Adipocyte (in vitro differentiated cells): ENCODE results near the gene SMAD2.

Experiments used
- DNase-seq: peaks from one replicate; pipeline ENCODE4 v3.0.0-alpha.2; 2015; ENCODE audit warnings: low read depth
- H3K27me3 ChIP-seq: replicated peaks from 2 replicates; pipeline ENCODE4 v1.7.0; 2013; ENCODE audit warnings: mild to moderate bottlenecking, low read length, moderate library complexity; ENCODE audit not compliant: control insufficient read depth, insufficient read depth
- H3K36me3 ChIP-seq: 2 replicates; pipeline ENCODE4 v1.7.0; 2013; ENCODE audit warnings: low read length, mild to moderate bottlenecking, moderate library complexity; ENCODE audit not compliant: control insufficient read depth, insufficient read depth, severe bottlenecking
- H3K4me1 ChIP-seq: 2 replicates; pipeline ENCODE4 v1.7.0; 2013; ENCODE audit warnings: mild to moderate bottlenecking, low read length, moderate library complexity; ENCODE audit not compliant: control insufficient read depth, insufficient read depth
- H3K4me3 ChIP-seq: 2 replicates; pipeline ENCODE4 v1.7.0; 2013; ENCODE audit warnings: mild to moderate bottlenecking, low read length, moderate library complexity
- H3K9ac ChIP-seq: 2 replicates; pipeline ENCODE4 v1.7.0; 2013; ENCODE audit warnings: mild to moderate bottlenecking, low read length, moderate library complexity
- H3K9me3 ChIP-seq: 2 replicates; pipeline ENCODE4 v1.7.0; 2013; ENCODE audit warnings: mild to moderate bottlenecking, low read length, moderate library complexity; ENCODE audit not compliant: control insufficient read depth

The SMAD2 gene

GRCh38 chr18:47911877-47912276 is 18.6 kb downstream of the SMAD2 start:
- no peaks in the 10 kb centered on the region for H3K9me3 ChIP-seq
- H3K9ac ChIP-seq = peak overlapping the region; percentile 3
- peak overlapping the region; percentile 21 for H3K4me3 ChIP-seq
- no peaks in the 10 kb centered on the region for H3K27me3 ChIP-seq
- H3K4me1 ChIP-seq = peaks cover 30% of the 10 kb centered on the region
- peaks cover 10% of the 10 kb centered on the region for H3K36me3 ChIP-seq
- no peak for DNase-seq

DNA sequence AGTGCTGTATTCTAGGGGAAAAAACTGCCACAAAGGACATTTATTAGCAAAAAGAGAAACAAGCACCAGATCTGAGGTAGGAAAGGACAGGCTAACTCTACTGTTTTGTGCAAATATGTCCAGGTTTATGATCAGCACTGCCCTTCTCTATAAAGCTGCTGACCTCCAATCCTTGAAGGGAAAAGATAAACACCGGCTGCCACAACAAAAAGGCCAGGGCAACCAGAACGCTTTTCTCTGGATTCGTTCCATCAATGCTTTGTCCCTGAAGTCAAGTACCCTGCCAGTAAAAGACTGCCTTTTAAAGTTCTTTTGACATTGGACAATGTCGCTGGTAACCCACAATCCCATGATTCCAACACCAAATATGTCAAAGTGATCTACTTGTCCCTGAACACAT is 21.0 kb downstream of the SMAD2 start:
- DNase-seq = no peak
- Histone ChIP-seq H3K9ac (no peak overlapping the region), H3K36me3 (peaks cover 10% of the 10 kb centered on the region), H3K27me3 (no peaks in the 10 kb centered on the region), H3K4me3 (no peak overlapping the region), H3K9me3 (no peaks in the 10 kb centered on the region), H3K4me1 (peaks cover 30% of the 10 kb centered on the region)

DNA sequence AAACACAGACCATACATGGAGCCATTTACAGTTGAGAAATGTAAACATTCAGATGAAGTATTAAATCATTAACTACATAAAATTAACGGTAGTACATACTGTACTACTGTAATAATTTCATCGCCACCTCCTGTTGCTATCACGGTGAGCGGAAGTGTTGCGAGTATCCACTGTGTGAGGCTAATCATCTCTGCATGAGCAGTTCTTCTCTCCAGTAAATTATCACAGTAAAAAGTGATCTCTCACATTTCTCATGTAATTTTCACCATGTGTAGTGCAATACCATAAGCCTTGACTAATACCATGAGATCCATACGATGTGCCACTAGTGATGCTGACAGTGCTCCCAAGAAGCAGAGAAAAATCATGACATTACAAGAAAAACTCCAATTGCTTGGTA is 21.9 kb downstream of the SMAD2 start:
- Histone ChIP-seq H3K4me1 (peaks cover 23% of the 10 kb centered on the region), H3K36me3 (peaks cover 10% of the 10 kb centered on the region), H3K9me3 (no peaks in the 10 kb centered on the region), H3K9ac (no peak overlapping the region), H3K27me3 (no peaks in the 10 kb centered on the region), H3K4me3 (no peak overlapping the region)
- no peak for DNase-seq

DNA sequence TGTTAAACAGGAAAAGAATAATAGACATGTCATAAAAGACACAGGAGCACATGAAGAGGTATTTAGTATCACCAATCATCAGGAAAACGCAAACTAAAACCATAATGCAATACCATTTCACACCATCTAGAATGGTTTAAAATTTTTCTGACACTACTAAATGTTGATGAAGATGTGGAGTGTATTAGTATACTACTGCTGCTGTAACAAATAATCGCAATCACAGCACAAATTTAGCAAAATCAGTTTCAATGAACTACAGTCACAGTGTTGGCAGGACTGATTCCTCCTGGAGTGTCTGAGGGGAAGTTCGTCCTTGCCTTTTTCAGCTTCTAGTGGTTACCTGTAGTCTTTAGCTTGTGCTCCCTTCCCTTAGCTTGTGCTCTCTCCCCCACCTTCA is 24.1 kb downstream of the SMAD2 start:
- Histone ChIP-seq H3K4me3 (no peak overlapping the region), H3K9me3 (no peaks in the 10 kb centered on the region), H3K9ac (no peak overlapping the region), H3K4me1 (peaks cover 2% of the 10 kb centered on the region), H3K36me3 (peaks cover 10% of the 10 kb centered on the region), H3K27me3 (no peaks in the 10 kb centered on the region)
- no peak for DNase-seq

DNA sequence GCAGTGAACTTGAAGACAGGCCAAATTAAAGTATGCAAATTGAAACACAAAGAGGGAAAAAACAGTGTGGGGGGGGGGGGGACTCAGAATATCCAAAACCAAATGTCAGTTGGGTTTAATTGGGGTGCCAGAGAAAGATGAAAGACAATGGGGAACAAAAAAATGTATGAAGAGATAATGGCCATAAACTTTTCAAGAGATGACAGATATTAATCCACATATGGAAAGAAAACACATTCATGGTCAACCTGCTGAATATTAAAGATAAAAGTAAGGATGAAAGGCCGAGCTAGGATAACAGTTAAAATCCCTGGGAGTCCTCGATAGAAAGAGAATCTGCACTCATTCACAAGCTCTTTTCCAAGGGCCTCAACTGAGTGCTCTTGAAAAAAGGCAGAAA is 26.6 kb downstream of the SMAD2 start:
- Histone ChIP-seq H3K27me3 (no peaks in the 10 kb centered on the region), H3K4me3 (no peak overlapping the region), H3K9ac (no peak overlapping the region), H3K9me3 (no peaks in the 10 kb centered on the region), H3K36me3 (no peaks in the 10 kb centered on the region), H3K4me1 (no peaks in the 10 kb centered on the region)
- DNase-seq = no peak

DNA sequence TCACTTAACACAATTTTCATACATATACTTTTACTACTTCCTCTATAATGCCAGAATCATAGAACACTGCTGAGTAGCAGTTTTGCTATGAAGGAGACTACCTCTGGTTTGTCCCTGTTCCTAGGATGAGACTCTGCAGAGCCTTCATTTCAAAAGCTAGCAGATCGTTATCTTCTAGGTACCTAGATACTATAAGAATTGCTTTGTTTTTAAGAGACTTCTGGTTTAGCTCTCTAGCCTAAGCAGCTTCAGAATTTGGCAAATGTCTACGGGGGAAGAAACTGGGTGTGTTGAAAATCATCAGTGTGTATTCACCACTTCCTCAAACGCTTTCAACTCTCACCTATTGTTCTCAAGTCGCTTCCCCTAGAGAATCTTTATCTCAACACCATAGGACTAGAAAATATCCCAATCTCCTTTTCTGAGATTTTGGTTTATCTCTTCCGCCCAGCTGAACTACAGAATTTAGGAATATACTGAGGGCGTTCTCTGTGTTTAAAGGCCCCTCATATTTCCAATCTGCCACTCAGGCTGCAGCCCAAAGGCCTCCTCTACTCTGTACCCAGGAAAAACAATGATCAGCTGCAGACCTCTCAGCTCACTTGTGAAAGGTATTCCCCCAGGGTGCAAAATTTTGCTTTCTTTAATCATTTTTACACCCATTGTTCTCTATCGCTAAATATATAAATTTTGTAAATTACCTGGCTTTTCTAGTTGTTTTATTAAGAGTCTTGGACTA is 28.7 kb downstream of the SMAD2 start:
- Histone ChIP-seq H3K27me3 (no peaks in the 10 kb centered on the region), H3K4me1 (peaks cover 9% of the 10 kb centered on the region), H3K4me3 (no peak overlapping the region), H3K36me3 (no peaks in the 10 kb centered on the region), H3K9me3 (no peaks in the 10 kb centered on the region), H3K9ac (no peak overlapping the region)
- DNase-seq = no peak

- Histone ChIP-seq H3K4me3 (no peak overlapping the region), H3K27me3 (no peaks in the 10 kb centered on the region), H3K36me3 (peaks cover 8% of the 10 kb centered on the region), H3K9me3 (no peaks in the 10 kb centered on the region), H3K9ac (no peak overlapping the region), H3K4me1 (peaks cover 9% of the 10 kb centered on the region)
- DNase-seq = no peak
Observed at GRCh38 chr18:47899107-47899840, 31.2 kb downstream of the SMAD2 start.

GRCh38 chr18:47898696-47899095 is 31.8 kb downstream of the SMAD2 start:
- Histone ChIP-seq H3K4me1 (peaks cover 9% of the 10 kb centered on the region), H3K27me3 (no peaks in the 10 kb centered on the region), H3K4me3 (no peak overlapping the region), H3K9me3 (no peaks in the 10 kb centered on the region), H3K36me3 (peaks cover 8% of the 10 kb centered on the region), H3K9ac (no peak overlapping the region)
- DNase-seq = no peak

DNA sequence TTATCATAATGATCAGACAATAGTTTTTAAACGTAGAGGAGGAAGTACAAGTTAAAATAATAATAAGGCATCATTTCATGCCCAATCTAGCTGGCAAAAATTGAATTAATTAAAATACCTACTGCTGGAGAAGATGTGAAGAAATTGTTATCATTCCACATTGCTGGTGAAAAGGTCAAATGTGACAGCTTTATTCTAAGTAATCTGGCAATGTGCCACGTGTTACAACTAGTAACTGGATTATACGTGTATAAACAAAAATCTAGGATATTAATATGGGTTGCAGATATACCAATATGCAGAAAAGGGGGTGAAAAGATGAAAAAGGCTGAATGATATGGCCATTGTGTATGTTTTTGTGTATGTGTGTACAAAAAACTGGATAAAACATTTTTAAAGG is 32.4 kb downstream of the SMAD2 start:
- H3K36me3 ChIP-seq = peaks cover 8% of the 10 kb centered on the region
- DNase-seq = no peak
- H3K27me3 ChIP-seq = no peaks in the 10 kb centered on the region
- H3K9me3 ChIP-seq = no peaks in the 10 kb centered on the region
- peaks cover 9% of the 10 kb centered on the region for H3K4me1 ChIP-seq
- H3K4me3 ChIP-seq = no peak overlapping the region
- H3K9ac ChIP-seq = no peak overlapping the region

- Histone ChIP-seq H3K27me3 (no peaks in the 10 kb centered on the region), H3K4me3 (no peak overlapping the region), H3K9ac (no peak overlapping the region), H3K36me3 (peaks cover 11% of the 10 kb centered on the region), H3K9me3 (no peaks in the 10 kb centered on the region), H3K4me1 (peaks cover 9% of the 10 kb centered on the region)
- DNase-seq = no peak
Observed at GRCh38 chr18:47895565-47896250, 34.8 kb downstream of the SMAD2 start.

GRCh38 chr18:47893939-47894699 is 36.3 kb downstream of the SMAD2 start:
- peaks cover 9% of the 10 kb centered on the region for H3K4me1 ChIP-seq
- no peaks in the 10 kb centered on the region for H3K27me3 ChIP-seq
- peaks cover 24% of the 10 kb centered on the region for H3K36me3 ChIP-seq
- no peaks in the 10 kb centered on the region for H3K9me3 ChIP-seq
- H3K9ac ChIP-seq = no peak overlapping the region
- no peak overlapping the region for H3K4me3 ChIP-seq
- DNase-seq = no peak
